CD4-positive, alpha-beta T cell treated with Interleukin-17A for 1 hour (primary cell): Measurements from ENCODE around the gene FABP6.
A peak's percentile ranks its signal among the peaks of the same experiment; 100 is the strongest.
"Not testable (repeated sequence)": the region's sequence is repeated elsewhere in the genome, so short reads cannot be mapped to it uniquely, and the experiment has no call there.

Experiments used
- DNase-seq: peaks from one replicate; pipeline ENCODE4 v3.0.0-alpha.2; 2020

The FABP6 gene

GRCh38 chr5:160227012-160227411, 2.3 kb upstream of the FABP6 start:
- DNase-seq, result no peak

DNA sequence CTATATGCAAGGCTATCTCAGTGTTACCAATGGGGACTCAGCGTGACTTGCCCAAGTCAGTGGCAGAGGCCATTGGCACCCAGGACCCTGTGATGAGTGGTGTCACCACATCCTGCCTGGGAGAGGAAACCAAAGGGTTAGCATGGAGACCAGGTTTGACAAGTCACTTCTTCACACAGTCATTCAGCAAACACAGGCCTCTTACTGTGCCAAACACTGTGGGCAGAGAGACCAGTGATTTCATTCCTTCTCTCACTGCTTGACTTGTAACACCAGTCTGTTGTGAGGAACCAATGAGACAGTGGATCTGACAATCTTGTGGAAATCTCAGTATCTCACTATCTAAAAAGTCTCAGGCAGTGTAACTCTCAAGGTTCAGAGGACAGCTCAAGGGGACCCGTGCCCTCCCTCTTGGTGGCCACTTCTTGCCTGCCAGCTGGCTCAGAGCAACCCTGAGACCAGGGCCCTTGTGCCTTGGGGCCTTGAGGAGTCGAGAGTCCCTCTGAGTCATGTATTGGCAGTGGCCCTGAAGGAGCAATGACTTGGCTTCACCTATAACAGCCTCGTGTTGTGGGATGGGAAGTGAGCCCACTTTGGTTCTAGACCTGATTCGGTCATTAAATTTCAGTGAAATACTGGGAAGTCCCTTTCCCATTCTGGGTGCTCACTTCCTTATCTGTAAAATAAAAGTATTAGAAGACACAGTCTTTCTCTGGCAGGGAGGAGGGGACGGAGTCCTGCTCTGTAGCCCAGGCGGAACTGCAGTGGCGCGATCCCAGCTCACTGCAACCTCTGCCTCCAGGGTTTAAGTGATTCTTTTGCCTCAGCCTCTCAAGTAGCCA, 1.6 kb downstream of the FABP6 start:
- DNase-seq, result peak; percentile 5

DNA sequence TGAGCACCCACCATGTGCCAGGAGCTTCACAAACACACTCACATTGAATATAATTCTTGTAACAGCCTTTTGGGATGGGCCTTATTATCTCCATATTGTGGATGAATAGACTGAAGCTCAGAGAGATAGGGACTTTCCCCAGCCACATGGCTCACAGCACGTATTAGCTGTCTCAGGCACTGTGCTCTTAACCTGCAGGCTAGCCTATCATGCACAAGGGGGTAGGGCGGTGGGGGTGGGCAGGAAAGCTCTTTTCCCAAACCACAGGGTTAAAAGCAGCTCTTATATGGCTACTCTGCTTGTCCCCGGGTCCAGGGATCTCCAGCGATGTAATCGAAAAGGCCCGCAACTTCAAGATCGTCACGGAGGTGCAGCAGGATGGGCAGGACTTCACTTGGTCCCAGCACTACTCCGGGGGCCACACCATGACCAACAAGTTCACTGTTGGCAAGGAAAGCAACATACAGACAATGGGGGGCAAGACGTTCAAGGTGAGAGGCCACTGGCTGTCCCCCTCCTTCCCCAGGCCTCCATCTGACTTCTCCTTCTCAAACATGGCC, 2.6 kb downstream of the FABP6 start:
- DNase-seq, result no peak

DNA sequence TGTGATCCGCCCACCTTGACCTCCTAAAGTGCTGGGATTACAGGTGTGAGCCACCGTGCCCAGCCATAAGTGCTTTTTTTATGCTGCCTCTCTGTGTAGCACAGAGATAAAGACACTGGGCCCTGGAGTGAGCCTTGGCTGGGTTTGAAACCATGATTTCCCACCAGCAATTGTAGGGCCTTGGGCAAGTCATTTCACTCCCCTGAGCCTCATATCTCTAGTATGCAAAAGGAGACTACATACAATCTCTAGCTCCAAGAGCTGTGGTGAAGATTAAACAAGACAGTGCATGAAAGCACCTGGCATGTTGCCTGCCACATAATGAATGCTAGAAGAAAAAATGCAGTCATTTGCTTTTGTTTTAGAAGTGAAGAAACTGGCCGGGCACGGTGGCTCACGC, 3.9 kb downstream of the FABP6 start:
- no peak for DNase-seq

DNA sequence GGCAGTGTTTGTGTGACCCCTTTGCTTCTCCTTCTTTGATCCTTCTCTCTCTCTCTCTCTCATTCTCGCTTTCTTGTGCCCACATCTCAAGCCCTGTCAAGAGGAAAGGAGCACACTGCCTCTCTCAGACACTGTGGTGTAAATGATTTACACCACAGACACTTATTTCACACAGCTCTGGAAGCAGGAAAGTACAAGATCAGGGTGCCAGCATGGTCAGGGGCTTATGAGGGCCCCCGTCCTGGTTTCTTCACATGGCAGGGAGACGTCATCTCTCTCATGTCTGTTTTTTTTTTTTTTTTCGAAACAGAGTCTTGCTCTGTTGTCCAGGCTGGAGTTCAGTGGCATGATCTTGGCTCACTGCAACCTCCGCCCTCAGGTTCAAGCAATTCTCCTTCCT, 6.4 kb downstream of the FABP6 start:
- no peak for DNase-seq

DNA sequence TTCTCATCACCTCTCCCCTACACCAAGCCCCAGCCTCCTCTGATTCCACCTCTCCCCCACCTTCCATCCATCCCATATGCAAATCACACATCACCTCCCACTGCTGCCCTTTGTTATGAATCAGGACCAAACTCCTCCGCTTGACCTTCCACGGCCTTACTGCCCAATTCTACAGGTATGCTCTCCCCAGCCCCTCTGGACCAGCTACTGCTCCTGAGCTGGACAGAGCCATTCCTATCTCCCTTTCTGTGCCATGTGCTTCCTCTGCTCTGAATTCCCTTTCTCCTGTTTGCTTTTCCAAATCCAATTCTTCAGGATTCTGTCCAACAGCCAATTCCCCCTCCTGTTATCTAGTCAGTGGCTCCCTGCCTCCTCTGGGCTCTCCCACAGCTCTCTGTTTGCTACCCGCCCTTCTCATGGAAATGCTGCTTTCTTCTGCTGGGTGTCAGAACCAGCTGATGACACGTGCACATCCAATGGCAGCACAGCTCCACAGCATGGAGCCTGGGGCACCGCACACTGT, 8.3 kb downstream of the FABP6 start:
- DNase-seq, result no peak

DNA sequence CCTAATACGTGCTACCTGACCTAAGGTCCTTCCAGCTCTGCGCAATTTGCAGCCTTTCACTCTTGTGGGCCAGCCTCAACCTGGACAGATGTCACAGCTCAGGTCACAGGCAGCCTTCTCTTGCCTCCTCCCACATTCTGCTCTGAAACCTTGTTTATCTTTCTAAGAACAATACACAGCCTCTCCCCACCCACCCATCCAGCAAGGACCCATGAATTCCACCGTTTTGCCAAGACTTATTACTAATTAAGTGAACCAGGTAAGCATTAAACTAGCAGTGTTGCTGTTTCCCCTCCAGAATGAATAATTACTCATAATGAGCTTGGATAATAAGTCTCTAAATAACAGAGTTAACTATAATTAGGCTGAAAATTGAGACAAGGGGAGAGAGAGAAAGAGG, 11.0 kb downstream of the FABP6 start:
- DNase-seq, result no peak

GRCh38 chr5:160242145-160242544, 12.8 kb downstream of the FABP6 start:
- DNase-seq, result no peak

- DNase-seq, result no peak
Observed at GRCh38 chr5:160245506-160246086, 16.3 kb downstream of the FABP6 start.

GRCh38 chr5:160249570-160249969, 20.3 kb downstream of the FABP6 start:
- not testable (repeated sequence) for DNase-seq

GRCh38 chr5:160250226-160250625, 20.9 kb downstream of the FABP6 start:
- DNase-seq, result no peak

DNA sequence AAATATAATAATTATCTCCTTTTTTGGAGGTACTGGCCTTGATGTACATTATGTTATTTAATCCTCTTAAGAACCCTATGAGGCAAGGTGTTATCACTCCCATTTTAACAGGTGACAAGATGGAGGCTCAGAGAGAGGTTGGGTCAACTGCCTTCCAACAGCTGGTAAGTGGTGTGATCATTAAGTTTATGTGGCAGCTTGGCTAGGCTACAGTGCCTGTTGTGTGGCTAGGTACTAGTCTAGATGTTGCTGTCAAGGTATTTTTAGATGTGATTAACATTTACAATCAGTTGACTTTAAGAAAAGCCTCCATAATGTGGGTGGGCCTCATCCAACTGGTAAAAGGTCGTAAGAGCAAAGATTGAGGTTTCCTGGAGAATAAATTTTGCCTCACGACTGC, 21.5 kb downstream of the FABP6 start:
- DNase-seq, result no peak

DNA sequence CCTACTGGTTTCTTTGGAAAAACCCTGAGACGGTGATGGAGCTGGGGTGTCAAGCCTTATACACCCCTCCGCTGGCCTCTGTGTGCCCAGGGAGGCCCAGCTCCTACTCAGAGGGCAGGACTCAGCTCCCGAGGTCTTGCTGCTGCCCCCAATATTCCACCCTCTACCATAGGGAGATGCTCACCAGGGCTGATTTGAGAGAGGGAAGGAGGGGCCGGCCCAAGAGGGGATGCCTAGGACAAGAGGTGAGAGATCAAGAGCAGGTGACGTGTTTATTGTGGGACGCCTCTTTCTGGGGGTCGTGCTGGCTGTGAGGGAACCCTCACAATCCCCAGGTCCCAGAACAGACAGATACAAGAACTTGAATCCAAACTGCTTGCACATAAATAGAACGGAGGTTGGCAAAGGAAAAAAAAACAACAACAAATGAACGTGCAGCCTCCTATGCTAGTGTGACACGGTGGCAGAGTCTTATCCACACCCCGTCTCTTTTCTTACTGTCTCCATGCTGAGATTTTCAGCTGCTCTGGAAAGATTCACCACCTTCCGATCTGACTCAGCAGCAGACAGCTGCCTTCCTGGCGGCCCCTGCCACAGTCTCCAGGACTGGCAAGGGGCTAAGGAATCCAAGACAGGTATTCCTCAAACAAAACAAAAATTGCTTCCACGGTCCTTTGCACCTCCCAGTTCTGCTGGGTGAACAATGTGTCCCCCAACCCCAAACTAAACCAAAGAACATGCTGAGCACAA, 22.3 kb downstream of the FABP6 start:
- DNase-seq, result no peak

GRCh38 chr5:160252916-160253315, 23.6 kb downstream of the FABP6 start:
- DNase-seq, result no peak

GRCh38 chr5:160253441-160253840, 24.1 kb downstream of the FABP6 start:
- DNase-seq, result no peak

- DNase-seq, result no peak
Observed at GRCh38 chr5:160254706-160255105, 25.4 kb downstream of the FABP6 start.

- no peak for DNase-seq
Observed at GRCh38 chr5:160259341-160259740, 30.0 kb downstream of the FABP6 start.

GRCh38 chr5:160260006-160260775, 30.9 kb downstream of the FABP6 start:
- no peak for DNase-seq

GRCh38 chr5:160260881-160261815, 31.8 kb downstream of the FABP6 start:
- no peak for DNase-seq

DNA sequence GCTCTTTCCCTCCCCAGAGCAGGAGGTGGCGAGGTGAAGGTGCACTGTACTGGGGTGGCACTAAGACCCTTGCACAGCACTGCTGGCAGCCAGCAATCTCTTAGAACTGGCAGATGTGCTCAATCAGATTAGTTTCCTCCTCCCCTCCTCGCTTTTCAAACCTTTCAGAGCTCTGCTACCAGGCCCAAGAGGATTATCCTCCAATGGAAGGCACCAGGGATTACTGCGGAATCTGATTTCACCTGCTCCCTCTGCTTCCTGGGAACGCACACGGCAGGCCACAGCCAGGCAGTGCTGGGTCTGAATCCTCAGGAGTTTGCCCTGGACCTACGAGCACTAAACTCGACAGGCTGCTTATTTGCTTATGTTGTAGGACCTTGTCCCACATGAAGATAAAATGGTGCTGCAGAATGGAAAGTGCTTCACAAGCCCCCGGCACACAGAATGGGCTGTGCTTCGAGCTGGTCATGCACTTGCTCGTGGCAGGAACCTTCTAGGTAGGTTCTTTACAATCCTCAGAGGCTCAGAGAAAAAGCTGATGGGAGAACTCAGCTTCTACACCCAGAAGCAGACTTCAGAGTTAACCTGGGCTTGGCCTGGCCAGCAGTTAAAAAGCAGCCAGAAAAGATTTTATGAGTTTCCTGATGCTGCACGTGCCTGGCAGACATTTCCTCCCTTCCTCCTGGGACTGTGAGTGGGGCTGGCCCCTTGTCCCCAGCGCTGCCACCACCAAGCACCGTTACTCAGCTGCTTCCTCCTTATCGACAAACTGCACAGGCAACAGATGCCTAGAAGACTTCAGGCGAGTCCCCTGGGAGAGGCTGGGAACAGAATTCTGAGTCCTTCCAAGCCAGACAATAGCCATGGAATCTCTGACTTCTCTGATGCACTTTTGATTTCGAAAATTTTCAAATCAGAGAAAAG, 33.1 kb downstream of the FABP6 start:
- DNase-seq, result no peak
